22Rv1 (cell line): Measurements from ENCODE around the gene DMAC2L.

Experiments
- ZFX ChIP-seq: fragments of 450-650 bp; IDR thresholded peaks from 2 replicates; pipeline ENCODE4 v1.6.1; 2017; ENCODE audit warnings: antibody characterized with exemption, borderline replicate concordance
- TF ChIP-seq, protein P1 (sequence below): fragments of 450-650 bp; IDR thresholded peaks from 2 replicates; pipeline ENCODE4 v1.5.1; 2017; ENCODE audit warnings: mild to moderate bottlenecking

DNA sequence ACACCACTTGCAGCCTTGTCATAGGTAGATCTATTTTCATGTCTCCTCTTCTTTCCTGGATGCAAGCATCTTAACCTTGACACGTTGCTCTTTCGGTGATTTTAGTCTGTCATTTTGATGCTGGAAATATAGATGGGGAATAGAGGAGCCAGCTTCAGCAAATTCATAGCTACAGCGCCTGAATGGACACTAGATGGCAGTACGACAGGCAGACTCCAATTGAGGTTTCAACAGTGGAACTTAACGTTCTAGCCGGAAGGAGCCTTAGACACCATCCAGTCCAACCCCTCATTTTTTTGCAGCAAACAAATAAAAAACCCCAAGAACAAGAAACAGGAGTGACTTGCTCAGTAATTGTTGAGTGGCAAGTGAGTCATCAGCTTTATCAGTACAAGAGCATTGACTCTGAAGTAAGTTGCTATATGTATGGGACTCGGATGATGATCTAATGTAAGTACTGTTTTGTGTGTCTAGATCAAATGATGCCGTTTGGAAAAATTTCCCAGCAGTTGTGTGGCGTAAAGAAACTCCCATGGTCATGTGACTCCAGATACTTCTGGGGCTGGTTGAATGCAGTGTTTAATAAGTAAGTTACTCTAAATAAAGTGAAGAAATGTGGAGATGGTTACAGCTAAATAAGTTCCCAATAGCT, 9.0 kb downstream of the DMAC2L start:
- TF ChIP-seq, protein P1, sequence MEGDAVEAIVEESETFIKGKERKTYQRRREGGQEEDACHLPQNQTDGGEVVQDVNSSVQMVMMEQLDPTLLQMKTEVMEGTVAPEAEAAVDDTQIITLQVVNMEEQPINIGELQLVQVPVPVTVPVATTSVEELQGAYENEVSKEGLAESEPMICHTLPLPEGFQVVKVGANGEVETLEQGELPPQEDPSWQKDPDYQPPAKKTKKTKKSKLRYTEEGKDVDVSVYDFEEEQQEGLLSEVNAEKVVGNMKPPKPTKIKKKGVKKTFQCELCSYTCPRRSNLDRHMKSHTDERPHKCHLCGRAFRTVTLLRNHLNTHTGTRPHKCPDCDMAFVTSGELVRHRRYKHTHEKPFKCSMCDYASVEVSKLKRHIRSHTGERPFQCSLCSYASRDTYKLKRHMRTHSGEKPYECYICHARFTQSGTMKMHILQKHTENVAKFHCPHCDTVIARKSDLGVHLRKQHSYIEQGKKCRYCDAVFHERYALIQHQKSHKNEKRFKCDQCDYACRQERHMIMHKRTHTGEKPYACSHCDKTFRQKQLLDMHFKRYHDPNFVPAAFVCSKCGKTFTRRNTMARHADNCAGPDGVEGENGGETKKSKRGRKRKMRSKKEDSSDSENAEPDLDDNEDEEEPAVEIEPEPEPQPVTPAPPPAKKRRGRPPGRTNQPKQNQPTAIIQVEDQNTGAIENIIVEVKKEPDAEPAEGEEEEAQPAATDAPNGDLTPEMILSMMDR, result peak; percentile 94
- TF ChIP-seq ZFX, result no peak
